Endothelial cell of umbilical vein (primary cell): ENCODE results near the gene REEP2. TPM values are rescaled to one million over a fixed set of nuclear protein-coding genes. Genes with fewer than 3 reads are reported as not detected.

Experiments
- BruUV-seq: library from RNA; stranded (reverse); fragments of 400-500 nt; replicated peaks from 2 replicates; lab custom pipeline; 2021; lab: Mats Ljungman, UMichigan
- CTCF ChIA-PET: fragments of 300-600, 350-600 bp; sonication (Branson Sonifier 250); formaldehyde crosslinking; loops from one replicate; lab custom pipeline; 2021; ENCODE audit warnings: antibody characterized with exemption, inconsistent platforms; lab: Charles Lee
- POLR2A ChIA-PET: fragments of 300-600, 350-600 bp; sonication (Branson Sonifier 250); formaldehyde crosslinking; loops from one replicate; lab custom pipeline; 2021; ENCODE audit warnings: antibody characterized with exemption, inconsistent platforms; lab: Charles Lee
- DNase-seq: peaks from one replicate; pipeline ENCODE4 v3.0.0-alpha.2; 2011; ENCODE audit warnings: low read depth, low spot score
- FAIRE-seq: peaks from 2 replicates; lab custom pipeline; 2011; peaks lifted over from hg19 to GRCh38; lab: Jason Lieb, UNC
- H2AFZ ChIP-seq: 2 replicates; pipeline ENCODE4 v1.6.0; 2012; ENCODE audit warnings: low read depth, low read length, control low read depth, inconsistent platforms
- H3K27ac ChIP-seq: 2 replicates; pipeline ENCODE4 v1.5.1; 2011; ENCODE audit warnings: low read depth, mild to moderate bottlenecking, control low read depth, low read length, moderate library complexity; ENCODE audit not compliant: insufficient read depth
- H3K27me3 ChIP-seq, 2 experiments: 2 replicates each; pipeline versions ENCODE4 v1.6.0 to v1.6.1; 2011; ENCODE audit warnings: low read length in 2 of 2, mixed read lengths in 1 of 2; ENCODE audit not compliant: control insufficient read depth in 2 of 2, insufficient read depth in 2 of 2
- H3K36me3 ChIP-seq, 2 experiments: 2 replicates in 1 of 2; 3 replicates in 1 of 2; pipeline ENCODE4 v1.5.1; 2011; ENCODE audit warnings: low read length in 2 of 2, mild to moderate bottlenecking in 1 of 2, moderate library complexity in 1 of 2; ENCODE audit not compliant: control insufficient read depth in 2 of 2, insufficient read depth in 2 of 2; ENCODE audit errors: extremely low read depth in 1 of 2
- H3K4me1 ChIP-seq: 3 replicates; pipeline ENCODE4 v1.5.1; 2011; ENCODE audit warnings: mild to moderate bottlenecking, low read length; ENCODE audit not compliant: control insufficient read depth, insufficient read depth; ENCODE audit errors: extremely low read depth
- H3K4me2 ChIP-seq: 2 replicates; pipeline ENCODE4 v1.6.1; 2011; ENCODE audit warnings: low read length, control low read depth, mixed read lengths; ENCODE audit not compliant: insufficient read depth
- H3K4me3 ChIP-seq, 3 experiments: fragments of 200-600 bp in 1 of 3; sonication (generic), shearing (Covaris generic) in 1 of 3; replicated peaks in 1 of 3; 2 replicates each; pipeline ENCODE4 v1.5.1; 2011 to 2016; ENCODE audit warnings: control low read depth in 3 of 3, low read length in 3 of 3, mild to moderate bottlenecking in 2 of 3, inconsistent platforms in 1 of 3, low read depth in 1 of 3, moderate library complexity in 1 of 3; ENCODE audit not compliant: insufficient read depth in 1 of 3
- H3K79me2 ChIP-seq: 2 replicates; pipeline ENCODE4 v1.6.0; 2012; ENCODE audit warnings: low read length, inconsistent platforms; ENCODE audit not compliant: control insufficient read depth, insufficient read depth
- H3K9ac ChIP-seq: replicated peaks from 2 replicates; pipeline ENCODE3; 2011; ENCODE audit warnings: low read length, control low read depth; ENCODE audit not compliant: insufficient read depth; ENCODE audit errors: extremely low read depth
- H3K9me1 ChIP-seq: replicated peaks from 3 replicates; pipeline ENCODE4 v1.6.0; 2011; ENCODE audit warnings: mild to moderate bottlenecking, low read length; ENCODE audit not compliant: control insufficient read depth, insufficient read depth; ENCODE audit errors: extremely low read depth
- H3K9me3 ChIP-seq: replicated peaks from 2 replicates; pipeline ENCODE4 v1.5.1; 2012; ENCODE audit warnings: low read length, inconsistent platforms; ENCODE audit not compliant: control insufficient read depth, insufficient read depth
- H4K20me1 ChIP-seq: replicated peaks from 2 replicates; pipeline ENCODE3; 2011; ENCODE audit warnings: mild to moderate bottlenecking, low read length; ENCODE audit not compliant: control insufficient read depth, insufficient read depth; ENCODE audit errors: extremely low read depth
- EZH2 ChIP-seq: IDR thresholded peaks from 2 replicates; pipeline ENCODE4 v1.6.1; 2012; ENCODE audit warnings: borderline replicate concordance, low read depth, mild to moderate bottlenecking, moderate library complexity, low read length, inconsistent platforms; ENCODE audit not compliant: severe bottlenecking
- FOS ChIP-seq: IDR thresholded peaks from 2 replicates; pipeline ENCODE4 v1.6.1; 2011; ENCODE audit warnings: mild to moderate bottlenecking, low read length, moderate library complexity, borderline replicate concordance; ENCODE audit not compliant: insufficient read depth
- GATA2 ChIP-seq: IDR thresholded peaks from 2 replicates; pipeline ENCODE4 v1.7.0; 2011; ENCODE audit warnings: low read depth, mild to moderate bottlenecking, moderate library complexity, mixed read lengths, low read length; ENCODE audit not compliant: insufficient read length, insufficient read depth
- JUN ChIP-seq: IDR thresholded peaks from 2 replicates; pipeline ENCODE4 v1.6.1; 2011; ENCODE audit warnings: borderline replicate concordance, low read depth; ENCODE audit not compliant: insufficient read length, insufficient read depth
- MAX ChIP-seq: IDR thresholded peaks from 2 replicates; pipeline ENCODE4 v1.6.1; 2011; ENCODE audit not compliant: insufficient read depth, insufficient read length
- MYC ChIP-seq: IDR thresholded peaks from one replicate; pipeline ENCODE4 v1.6.1; 2011; ENCODE audit warnings: mild to moderate bottlenecking, low read depth, low read length
- POLR2A ChIP-seq: IDR thresholded peaks from 2 replicates; pipeline ENCODE4 v1.6.1; 2012; ENCODE audit warnings: low read depth, mild to moderate bottlenecking, control low read depth, low read length
- POLR2AphosphoS5 ChIP-seq: IDR thresholded peaks from 2 replicates; pipeline ENCODE4 v1.6.1; 2012; ENCODE audit warnings: low read depth, mild to moderate bottlenecking, control low read depth, low read length, moderate library complexity; ENCODE audit not compliant: insufficient read depth
- dilution Hi-C: fragments of 300-500 bp; cut with MboI; formaldehyde crosslinking; loops from one replicate; pipeline ENCODE4 v1.15.0; 2019; ENCODE audit warnings: low sequenced_read_pairs; ENCODE audit not compliant: extremely low pct_ligation_motif_present
- intact Hi-C: fragments of 100-400 bp; cut with micrococcal nuclease; formaldehyde crosslinking; loops from one replicate; pipeline ENCODE4 v1.10.0; 2022
- polyA plus RNA-seq, 4 experiments: library from polyadenylated mRNA; depleted of rRNA in 3 of 4; stranded (reverse) in 3 of 4; unstranded in 1 of 4; fragments of >200 nt; gene quantifications; 2 replicates each; pipeline versions ENCODE4 v1.2.1 to v1.2.3, GENCODE V29; 2011 to 2012; ENCODE audit warnings: missing spikeins in 1 of 4
- total RNA-seq: library from RNA; stranded (reverse); gene quantifications from 2 replicates; pipeline ENCODE4 v1.2.3, GENCODE V29; 2021
- TF ChIP-seq, protein P1 (sequence below), 2 donors: IDR thresholded peaks; 1 replicate in 1 of 2; 2 replicates in 1 of 2; pipeline ENCODE4 v1.5.1; 2011; ENCODE audit warnings: low read length in 2 of 2, mild to moderate bottlenecking in 2 of 2, moderate library complexity in 2 of 2, control low read depth in 1 of 2, inconsistent platforms in 1 of 2, low read depth in 1 of 2; ENCODE audit not compliant: insufficient read depth in 1 of 2; ENCODE audit errors: extremely low read depth in 1 of 2

REEP2 gene
- total and polyA plus RNA-seq, 2 donors (not counting 3 experiments of a cell fraction or from before 2014, with no cell fraction given): 4.0 to 4.8 TPM

- Histone ChIP-seq H4K20me1 (no peaks in the 10 kb centered on the region), H3K4me2 (no peak overlapping the region), H3K4me3 (no peak overlapping the region), H3K9me1 (no peaks in the 10 kb centered on the region), H3K27ac (no peak overlapping the region), H3K9me3 (no peaks in the 10 kb centered on the region), H3K9ac (no peak overlapping the region), H3K27me3 (no peaks in the 10 kb centered on the region), H2AFZ (no peak overlapping the region), H3K4me1 (peaks cover 12% of the 10 kb centered on the region), H3K79me2 (no peaks in the 10 kb centered on the region), H3K36me3 (no peaks in the 10 kb centered on the region)
- intact Hi-C loops: no loop called here
- FAIRE-seq: no peak
- no peak for DNase-seq
- dilution Hi-C loops: no loop called here
- TF ChIP-seq, protein P1, sequence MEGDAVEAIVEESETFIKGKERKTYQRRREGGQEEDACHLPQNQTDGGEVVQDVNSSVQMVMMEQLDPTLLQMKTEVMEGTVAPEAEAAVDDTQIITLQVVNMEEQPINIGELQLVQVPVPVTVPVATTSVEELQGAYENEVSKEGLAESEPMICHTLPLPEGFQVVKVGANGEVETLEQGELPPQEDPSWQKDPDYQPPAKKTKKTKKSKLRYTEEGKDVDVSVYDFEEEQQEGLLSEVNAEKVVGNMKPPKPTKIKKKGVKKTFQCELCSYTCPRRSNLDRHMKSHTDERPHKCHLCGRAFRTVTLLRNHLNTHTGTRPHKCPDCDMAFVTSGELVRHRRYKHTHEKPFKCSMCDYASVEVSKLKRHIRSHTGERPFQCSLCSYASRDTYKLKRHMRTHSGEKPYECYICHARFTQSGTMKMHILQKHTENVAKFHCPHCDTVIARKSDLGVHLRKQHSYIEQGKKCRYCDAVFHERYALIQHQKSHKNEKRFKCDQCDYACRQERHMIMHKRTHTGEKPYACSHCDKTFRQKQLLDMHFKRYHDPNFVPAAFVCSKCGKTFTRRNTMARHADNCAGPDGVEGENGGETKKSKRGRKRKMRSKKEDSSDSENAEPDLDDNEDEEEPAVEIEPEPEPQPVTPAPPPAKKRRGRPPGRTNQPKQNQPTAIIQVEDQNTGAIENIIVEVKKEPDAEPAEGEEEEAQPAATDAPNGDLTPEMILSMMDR (IDR thresholded peaks at IDR 0.05; ENCODE audit: extremely low read depth in 1 of 2, insufficient read depth in 1 of 2, low read depth in 1 of 2, low read length in 2 of 2): no peak
- no peak for TF ChIP-seq EZH2
- no peak for TF ChIP-seq FOS
- no peak for TF ChIP-seq POLR2A
- no peak for TF ChIP-seq MAX
- no peak for TF ChIP-seq MYC
- TF ChIP-seq GATA2: no peak
- TF ChIP-seq POLR2AphosphoS5: no peak
- no peak for TF ChIP-seq JUN
- ChIA-PET CTCF (interaction anchor here (1.0 to 6.1 kb wide), 3 partner anchors 9 to 44 kb away, joined by 3 to 59 read pairs (median 4); no protein-coding TSS in a partner anchor), POLR2A (interaction anchor here (0.7 kb wide), 1 partner anchor 532 kb away, joined by 4 read pairs; no protein-coding TSS in a partner anchor)
- BruUV-seq: no TSS peak
These were observed 20.0 kb downstream of the REEP2 start for GRCh38 chr5:138458856-138459255.
